GM18511 (cell line): Measurements from ENCODE around the gene DDX54.
"Not testable (repeated sequence)": the region's sequence is repeated elsewhere in the genome, so short reads cannot be mapped to it uniquely, and the experiment has no call there.

ENCODE experiments used
- ATAC-seq: cut with Tn5 transposase; IDR thresholded peaks from one replicate; pipeline ENCODE4 v1.9.1; 2021; ENCODE audit warnings: mild to moderate bottlenecking, moderate library complexity; ENCODE audit not compliant: unreplicated experiment

Gene DDX54

GRCh38 chr12:113143959-113144358, 41.3 kb downstream of the DDX54 start:
- no peak for ATAC-seq

GRCh38 chr12:113142886-113143332, 42.4 kb downstream of the DDX54 start:
- ATAC-seq, result no peak

GRCh38 chr12:113142173-113142885, 42.9 kb downstream of the DDX54 start:
- no peak for ATAC-seq

- not testable (repeated sequence) for ATAC-seq
These were observed 43.6 kb downstream of the DDX54 start for GRCh38 chr12:113141716-113142115.

GRCh38 chr12:113140706-113141105, 44.6 kb downstream of the DDX54 start:
- ATAC-seq, result no peak

- no peak for ATAC-seq
These were observed 46.5 kb downstream of the DDX54 start for GRCh38 chr12:113138826-113139225.

- no peak for ATAC-seq
These were observed 47.2 kb downstream of the DDX54 start for GRCh38 chr12:113137861-113138783.

- no peak for ATAC-seq
These were observed 48.2 kb downstream of the DDX54 start for GRCh38 chr12:113136990-113137511.

- ATAC-seq, result no peak
These were observed 48.9 kb downstream of the DDX54 start for GRCh38 chr12:113136128-113136989.

- no peak for ATAC-seq
These were observed 49.8 kb downstream of the DDX54 start, which contains the start of gene RASAL1 for GRCh38 chr12:113135178-113136127. RASAL1 (minus strand) TSS chr12:113135761; CDS start chr12:113135462, 299 bp downstream.

GRCh38 chr12:113134521-113134951, 50.7 kb downstream of the DDX54 start:
- ATAC-seq, result no peak

- no peak for ATAC-seq
These were observed 51.2 kb downstream of the DDX54 start for GRCh38 chr12:113134071-113134470.

- no peak for ATAC-seq
These were observed 51.6 kb downstream of the DDX54 start for GRCh38 chr12:113133666-113134065.

- no peak for ATAC-seq
These were observed 52.2 kb downstream of the DDX54 start for GRCh38 chr12:113133036-113133435.

- ATAC-seq, result no peak
These were observed 53.7 kb downstream of the DDX54 start for GRCh38 chr12:113131556-113131955.

- no peak for ATAC-seq
These were observed 54.7 kb downstream of the DDX54 start for GRCh38 chr12:113130457-113131135.

GRCh38 chr12:113129664-113130456, 55.4 kb downstream of the DDX54 start:
- no peak for ATAC-seq
